Epithelial cell of esophagus (primary cell): ENCODE data around the gene DIAPH1.

ENCODE experiments used
- DNase-seq: peaks from one replicate; pipeline ENCODE4 v3.0.0; 2010; ENCODE audit warnings: low read depth
- H3K4me3 ChIP-seq: 2 replicates; pipeline ENCODE4 v1.5.1; 2011; ENCODE audit warnings: mild to moderate bottlenecking, low read length, control low read depth
- TF ChIP-seq, protein P1 (sequence below): IDR thresholded peaks from 2 replicates; pipeline ENCODE4 v1.5.1; 2011; ENCODE audit warnings: low read depth, mild to moderate bottlenecking, low read length, control low read depth, inconsistent platforms; ENCODE audit not compliant: insufficient read depth; ENCODE audit errors: missing control alignments

Gene DIAPH1

GRCh38 chr5:141524604-141525597 lies 93.9 kb downstream of the DIAPH1 start:
- H3K4me3 ChIP-seq, result no peak overlapping the region
- peak; percentile 85 for DNase-seq
- TF ChIP-seq, protein P1, sequence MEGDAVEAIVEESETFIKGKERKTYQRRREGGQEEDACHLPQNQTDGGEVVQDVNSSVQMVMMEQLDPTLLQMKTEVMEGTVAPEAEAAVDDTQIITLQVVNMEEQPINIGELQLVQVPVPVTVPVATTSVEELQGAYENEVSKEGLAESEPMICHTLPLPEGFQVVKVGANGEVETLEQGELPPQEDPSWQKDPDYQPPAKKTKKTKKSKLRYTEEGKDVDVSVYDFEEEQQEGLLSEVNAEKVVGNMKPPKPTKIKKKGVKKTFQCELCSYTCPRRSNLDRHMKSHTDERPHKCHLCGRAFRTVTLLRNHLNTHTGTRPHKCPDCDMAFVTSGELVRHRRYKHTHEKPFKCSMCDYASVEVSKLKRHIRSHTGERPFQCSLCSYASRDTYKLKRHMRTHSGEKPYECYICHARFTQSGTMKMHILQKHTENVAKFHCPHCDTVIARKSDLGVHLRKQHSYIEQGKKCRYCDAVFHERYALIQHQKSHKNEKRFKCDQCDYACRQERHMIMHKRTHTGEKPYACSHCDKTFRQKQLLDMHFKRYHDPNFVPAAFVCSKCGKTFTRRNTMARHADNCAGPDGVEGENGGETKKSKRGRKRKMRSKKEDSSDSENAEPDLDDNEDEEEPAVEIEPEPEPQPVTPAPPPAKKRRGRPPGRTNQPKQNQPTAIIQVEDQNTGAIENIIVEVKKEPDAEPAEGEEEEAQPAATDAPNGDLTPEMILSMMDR, result peak; percentile 98

- DNase-seq, result no peak
- TF ChIP-seq, protein P1, result no peak
- H3K4me3 ChIP-seq, result no peak overlapping the region
Observed at GRCh38 chr5:141523991-141524390, 94.8 kb downstream of the DIAPH1 start.

DNA sequence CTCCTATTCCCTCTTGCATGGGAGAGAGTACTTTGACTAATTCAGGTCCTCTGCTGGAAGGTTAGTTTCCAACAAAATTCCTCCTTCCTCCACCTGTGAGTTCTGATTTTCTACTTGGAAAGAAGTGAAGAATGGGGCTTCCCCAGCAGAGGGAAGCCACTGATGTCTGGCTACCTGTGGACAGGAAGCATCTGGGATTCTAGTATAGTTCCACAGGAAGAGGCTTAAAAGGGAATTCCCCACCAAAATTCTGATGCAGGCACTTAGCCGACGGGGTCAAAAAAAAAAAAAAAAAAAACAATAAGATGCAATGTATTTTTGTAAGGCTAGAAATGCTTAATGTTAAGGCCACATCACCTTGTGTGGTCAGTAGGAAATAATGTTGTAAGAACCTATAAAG lies 96.5 kb downstream of the DIAPH1 start:
- TF ChIP-seq, protein P1, result no peak
- DNase-seq, result no peak
- no peak overlapping the region for H3K4me3 ChIP-seq

GRCh38 chr5:141521244-141521781 lies 97.5 kb downstream of the DIAPH1 start:
- peak; percentile 98 for DNase-seq
- H3K4me3 ChIP-seq, result no peak overlapping the region
- TF ChIP-seq, protein P1, result no peak

- DNase-seq, result peak; percentile 62
- TF ChIP-seq, protein P1, result no peak
- H3K4me3 ChIP-seq, result no peak overlapping the region
Observed at GRCh38 chr5:141519605-141520565, 98.9 kb downstream of the DIAPH1 start.

- DNase-seq, result no peak
- H3K4me3 ChIP-seq, result no peak overlapping the region
- TF ChIP-seq, protein P1, result no peak
Observed at GRCh38 chr5:141518618-141519015, 100.2 kb downstream of the DIAPH1 start.
